ENCODE measurements around the gene PALLD.

The PALLD gene

GRCh38 chr4:168685136-168685809, 188.4 kb downstream of the PALLD start:
- H3K27me3 ChIP-seq (ENCODE audit: insufficient read depth, low read length, poor library complexity), result peaks cover 4% of the 10 kb centered on the region
- no peaks in the 10 kb centered on the region for H3K79me2 ChIP-seq (ENCODE audit: insufficient read depth, low read length)
- TF ChIP-seq CTCF (IDR thresholded peaks at IDR 0.05; ENCODE audit: borderline replicate concordance, extremely low read depth, low read length, poor library complexity, severe bottlenecking) (no peak), EZH2 (IDR thresholded peaks at IDR 0.05; ENCODE audit: borderline replicate concordance, low read depth, low read length, severe bottlenecking) (no peak)
- no peak for ATAC-seq (ENCODE audit: insufficient read depth, low read depth)
- no peak overlapping the region for H3K4me2 ChIP-seq (ENCODE audit: insufficient read depth, low read length)
- no peak overlapping the region for H3K27ac ChIP-seq (ENCODE audit: low read length)
- no peak overlapping the region for H3K4me3 ChIP-seq (ENCODE audit: low read depth in 1 of 2, low read length in 2 of 2)
- H3K4me1 ChIP-seq (ENCODE audit: insufficient read depth, low read length), result no peaks in the 10 kb centered on the region
- no peak overlapping the region for H2AFZ ChIP-seq (ENCODE audit: low read depth, low read length)
- H3K36me3 ChIP-seq (ENCODE audit: insufficient read depth, low read length), result no peaks in the 10 kb centered on the region
- H3K9me3 ChIP-seq (ENCODE audit: insufficient read depth, low read length, severe bottlenecking), result no peaks in the 10 kb centered on the region
- H4K20me1 ChIP-seq (ENCODE audit: insufficient read depth, low read length), result no peaks in the 10 kb centered on the region
- no peak for DNase-seq
- H3K9ac ChIP-seq (ENCODE audit: low read depth, low read length), result no peak overlapping the region

GRCh38 chr4:168688584-168688983, 191.7 kb downstream of the PALLD start:
- no peaks in the 10 kb centered on the region for H3K9me3 ChIP-seq (ENCODE audit: insufficient read depth, low read length, severe bottlenecking)
- H3K27ac ChIP-seq (ENCODE audit: low read length), result no peak overlapping the region
- H3K27me3 ChIP-seq (ENCODE audit: insufficient read depth, low read length, poor library complexity), result no peaks in the 10 kb centered on the region
- H4K20me1 ChIP-seq (ENCODE audit: insufficient read depth, low read length), result no peaks in the 10 kb centered on the region
- H3K79me2 ChIP-seq (ENCODE audit: insufficient read depth, low read length), result no peaks in the 10 kb centered on the region
- H3K4me2 ChIP-seq (ENCODE audit: insufficient read depth, low read length), result no peak overlapping the region
- ATAC-seq (ENCODE audit: insufficient read depth, low read depth) (no peak), DNase-seq (no peak)
- H3K4me1 ChIP-seq (ENCODE audit: insufficient read depth, low read length), result no peaks in the 10 kb centered on the region
- no peak overlapping the region for H3K9ac ChIP-seq (ENCODE audit: low read depth, low read length)
- no peak overlapping the region for H3K4me3 ChIP-seq (ENCODE audit: low read depth in 1 of 2, low read length in 2 of 2)
- H2AFZ ChIP-seq (ENCODE audit: low read depth, low read length), result no peak overlapping the region
- no peaks in the 10 kb centered on the region for H3K36me3 ChIP-seq (ENCODE audit: insufficient read depth, low read length)
- no peak for TF ChIP-seq EZH2 (IDR thresholded peaks at IDR 0.05; ENCODE audit: borderline replicate concordance, low read depth, low read length, severe bottlenecking)
- no peak for TF ChIP-seq CTCF (IDR thresholded peaks at IDR 0.05; ENCODE audit: borderline replicate concordance, extremely low read depth, low read length, poor library complexity, severe bottlenecking)

GRCh38 chr4:168689791-168690190, 192.9 kb downstream of the PALLD start:
- no peak overlapping the region for H3K4me3 ChIP-seq (ENCODE audit: low read depth in 1 of 2, low read length in 2 of 2)
- H3K27ac ChIP-seq (ENCODE audit: low read length), result no peak overlapping the region
- no peaks in the 10 kb centered on the region for H3K9me3 ChIP-seq (ENCODE audit: insufficient read depth, low read length, severe bottlenecking)
- no peaks in the 10 kb centered on the region for H4K20me1 ChIP-seq (ENCODE audit: insufficient read depth, low read length)
- no peak overlapping the region for H3K9ac ChIP-seq (ENCODE audit: low read depth, low read length)
- H3K79me2 ChIP-seq (ENCODE audit: insufficient read depth, low read length), result no peaks in the 10 kb centered on the region
- TF ChIP-seq EZH2 (IDR thresholded peaks at IDR 0.05; ENCODE audit: borderline replicate concordance, low read depth, low read length, severe bottlenecking), result no peak
- no peak for TF ChIP-seq CTCF (IDR thresholded peaks at IDR 0.05; ENCODE audit: borderline replicate concordance, extremely low read depth, low read length, poor library complexity, severe bottlenecking)
- no peaks in the 10 kb centered on the region for H3K27me3 ChIP-seq (ENCODE audit: insufficient read depth, low read length, poor library complexity)
- no peak overlapping the region for H2AFZ ChIP-seq (ENCODE audit: low read depth, low read length)
- ATAC-seq (ENCODE audit: insufficient read depth, low read depth) (no peak), DNase-seq (no peak)
- H3K4me2 ChIP-seq (ENCODE audit: insufficient read depth, low read length), result no peak overlapping the region
- H3K36me3 ChIP-seq (ENCODE audit: insufficient read depth, low read length), result no peaks in the 10 kb centered on the region
- no peaks in the 10 kb centered on the region for H3K4me1 ChIP-seq (ENCODE audit: insufficient read depth, low read length)
